ENCODE results near the gene COL9A2. TPM values are rescaled to one million over a fixed set of nuclear protein-coding genes. Genes with fewer than 3 reads are reported as not detected.

Gene COL9A2
- total RNA-seq, 1 donor from 2014 or later: 20.2 TPM

- Histone ChIP-seq H3K36me3 (ENCODE audit: control insufficient read depth, insufficient read depth, low read length) (no peaks in the 10 kb centered on the region), H3K4me3 (ENCODE audit: low read depth, low read length) (no peak overlapping the region), H3K27me3 (ENCODE audit: control insufficient read depth, insufficient read depth, low read length) (no peaks in the 10 kb centered on the region)
- DNase-seq (ENCODE audit: low read depth): no peak
- TF ChIP-seq, protein P1, sequence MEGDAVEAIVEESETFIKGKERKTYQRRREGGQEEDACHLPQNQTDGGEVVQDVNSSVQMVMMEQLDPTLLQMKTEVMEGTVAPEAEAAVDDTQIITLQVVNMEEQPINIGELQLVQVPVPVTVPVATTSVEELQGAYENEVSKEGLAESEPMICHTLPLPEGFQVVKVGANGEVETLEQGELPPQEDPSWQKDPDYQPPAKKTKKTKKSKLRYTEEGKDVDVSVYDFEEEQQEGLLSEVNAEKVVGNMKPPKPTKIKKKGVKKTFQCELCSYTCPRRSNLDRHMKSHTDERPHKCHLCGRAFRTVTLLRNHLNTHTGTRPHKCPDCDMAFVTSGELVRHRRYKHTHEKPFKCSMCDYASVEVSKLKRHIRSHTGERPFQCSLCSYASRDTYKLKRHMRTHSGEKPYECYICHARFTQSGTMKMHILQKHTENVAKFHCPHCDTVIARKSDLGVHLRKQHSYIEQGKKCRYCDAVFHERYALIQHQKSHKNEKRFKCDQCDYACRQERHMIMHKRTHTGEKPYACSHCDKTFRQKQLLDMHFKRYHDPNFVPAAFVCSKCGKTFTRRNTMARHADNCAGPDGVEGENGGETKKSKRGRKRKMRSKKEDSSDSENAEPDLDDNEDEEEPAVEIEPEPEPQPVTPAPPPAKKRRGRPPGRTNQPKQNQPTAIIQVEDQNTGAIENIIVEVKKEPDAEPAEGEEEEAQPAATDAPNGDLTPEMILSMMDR (IDR thresholded peaks at IDR 0.05; ENCODE audit: insufficient read depth, low read length, poor library complexity, severe bottlenecking): no peak
Measured at GRCh38 chr1:40273547-40274166, 43.4 kb downstream of the COL9A2 start.

- no peaks in the 10 kb centered on the region for H3K36me3 ChIP-seq (ENCODE audit: control insufficient read depth, insufficient read depth, low read length)
- TF ChIP-seq, protein P1 (IDR thresholded peaks at IDR 0.05; ENCODE audit: insufficient read depth, low read length, poor library complexity, severe bottlenecking): no peak
- no peak for DNase-seq (ENCODE audit: low read depth)
- H3K4me3 ChIP-seq (ENCODE audit: low read depth, low read length): no peak overlapping the region
- no peaks in the 10 kb centered on the region for H3K27me3 ChIP-seq (ENCODE audit: control insufficient read depth, insufficient read depth, low read length)
Measured at GRCh38 chr1:40272653-40273213, 44.4 kb downstream of the COL9A2 start.

DNA sequence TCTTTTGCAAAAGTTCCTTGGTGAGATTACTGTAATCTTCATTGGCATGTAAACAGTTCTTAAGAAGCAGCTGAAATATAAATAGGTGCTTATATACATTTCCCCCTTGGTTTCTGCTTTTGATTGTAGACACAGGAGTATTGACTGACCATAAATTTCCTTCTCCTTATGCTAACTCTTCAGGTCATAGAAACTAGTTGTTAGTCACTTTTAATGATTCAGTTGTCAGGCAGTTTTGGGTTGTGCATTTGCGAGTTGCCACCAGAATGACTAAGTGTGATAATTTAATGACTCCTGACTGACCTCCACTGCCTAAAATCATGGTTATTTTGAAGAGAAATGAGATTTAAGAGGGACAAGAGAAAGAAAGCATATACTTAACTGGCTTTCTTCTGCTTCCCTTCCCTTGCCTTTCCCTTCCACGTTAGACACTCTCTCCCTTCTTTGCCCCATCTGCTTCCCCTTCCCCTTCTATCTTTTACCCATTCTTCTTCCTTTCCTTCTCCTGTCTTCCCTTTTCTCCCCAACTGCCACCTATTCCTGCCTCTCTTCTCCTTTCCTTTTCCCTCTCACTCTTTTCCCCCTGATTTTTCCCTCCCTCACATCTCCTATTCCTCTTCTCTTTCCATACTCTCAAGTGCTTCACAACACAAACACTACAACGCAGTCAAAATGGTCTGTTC lies 46.8 kb downstream of the COL9A2 start:
- Histone ChIP-seq H3K4me3 (ENCODE audit: low read depth, low read length) (no peak overlapping the region), H3K27me3 (ENCODE audit: control insufficient read depth, insufficient read depth, low read length) (no peaks in the 10 kb centered on the region), H3K36me3 (ENCODE audit: control insufficient read depth, insufficient read depth, low read length) (no peaks in the 10 kb centered on the region)
- DNase-seq (ENCODE audit: low read depth): no peak
- TF ChIP-seq, protein P1 (IDR thresholded peaks at IDR 0.05; ENCODE audit: insufficient read depth, low read length, poor library complexity, severe bottlenecking): no peak

DNA sequence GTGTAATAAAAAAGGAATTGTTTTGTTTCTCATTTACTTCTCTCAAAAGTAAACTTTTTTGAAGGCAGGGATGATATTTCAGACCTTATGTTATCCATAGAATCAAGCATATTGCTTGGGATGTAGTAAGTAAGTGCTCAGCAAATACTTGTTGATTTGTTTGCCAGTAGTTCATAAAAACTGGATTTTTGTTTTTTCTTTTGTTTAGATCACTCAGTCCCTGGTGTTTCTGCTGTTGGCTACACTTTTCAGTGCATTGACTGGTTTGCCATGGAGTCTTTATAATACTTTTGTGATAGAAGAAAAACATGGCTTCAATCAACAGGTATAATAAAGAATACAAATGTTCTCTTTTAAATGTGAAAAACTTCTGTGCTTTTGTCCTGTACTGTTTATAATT lies 48.9 kb downstream of the COL9A2 start:
- TF ChIP-seq, protein P1 (IDR thresholded peaks at IDR 0.05; ENCODE audit: insufficient read depth, low read length, poor library complexity, severe bottlenecking): no peak
- DNase-seq (ENCODE audit: low read depth): no peak
- Histone ChIP-seq H3K36me3 (ENCODE audit: control insufficient read depth, insufficient read depth, low read length) (no peaks in the 10 kb centered on the region), H3K4me3 (ENCODE audit: low read depth, low read length) (no peak overlapping the region), H3K27me3 (ENCODE audit: control insufficient read depth, insufficient read depth, low read length) (no peaks in the 10 kb centered on the region)

GRCh38 chr1:40267767-40268187 lies 49.3 kb downstream of the COL9A2 start:
- no peak for DNase-seq (ENCODE audit: low read depth)
- TF ChIP-seq, protein P1 (IDR thresholded peaks at IDR 0.05; ENCODE audit: insufficient read depth, low read length, poor library complexity, severe bottlenecking): no peak
- no peaks in the 10 kb centered on the region for H3K36me3 ChIP-seq (ENCODE audit: control insufficient read depth, insufficient read depth, low read length)
- no peak overlapping the region for H3K4me3 ChIP-seq (ENCODE audit: low read depth, low read length)
- no peaks in the 10 kb centered on the region for H3K27me3 ChIP-seq (ENCODE audit: control insufficient read depth, insufficient read depth, low read length)
